Measurements from ENCODE around the gene SLC4A3. TPM values are rescaled to one million over a fixed set of nuclear protein-coding genes. Genes with fewer than 3 reads are reported as not detected.

SLC4A3 gene
- total RNA-seq, 2 donors from 2014 or later: not detected

DNA sequence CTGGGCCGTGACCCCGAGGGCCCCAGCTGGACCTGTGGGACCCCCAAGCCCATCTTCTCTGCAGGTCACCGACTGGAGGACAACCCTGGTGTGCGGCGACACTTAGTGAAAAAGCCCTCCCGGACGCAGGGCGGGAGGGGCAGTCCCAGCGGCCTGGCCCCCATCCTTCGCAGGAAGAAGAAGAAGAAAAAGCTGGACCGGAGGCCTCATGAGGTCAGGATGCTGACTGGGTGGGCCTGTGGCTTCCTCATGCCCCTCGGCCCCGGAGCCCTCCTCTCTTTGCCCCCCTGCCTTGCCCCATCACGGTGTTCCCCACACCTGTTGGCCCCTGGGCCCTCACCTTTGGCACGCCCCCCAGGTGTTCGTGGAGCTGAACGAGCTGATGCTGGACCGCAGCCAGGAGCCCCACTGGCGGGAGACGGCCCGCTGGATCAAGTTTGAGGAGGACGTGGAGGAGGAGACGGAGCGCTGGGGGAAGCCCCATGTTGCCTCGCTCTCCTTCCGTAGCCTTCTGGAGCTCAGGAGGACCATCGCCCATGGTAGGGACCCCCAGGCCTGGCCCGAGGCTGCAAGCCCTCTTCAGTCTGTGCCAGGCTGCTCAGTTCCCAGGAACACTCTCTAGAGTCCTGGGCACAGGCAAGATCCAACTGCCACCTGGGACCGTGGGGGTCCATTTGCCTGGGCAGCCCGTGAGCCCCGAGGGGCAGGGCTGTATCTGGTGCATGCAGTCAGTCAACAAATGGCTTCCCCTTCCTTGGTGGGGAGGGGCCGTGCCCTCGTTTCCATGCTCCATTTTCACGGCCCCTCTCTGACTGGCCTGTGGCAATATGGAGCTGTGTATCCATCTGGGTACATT is 4.7 kb downstream of the SLC4A3 start:
- no peak for ATAC-seq (replicated peaks in 1 of 2)
- no peak for DNase-seq
- Mint-ChIP-seq H3K36me3 (ENCODE audit: insufficient read depth in 2 of 2) (no peaks in the 10 kb centered on the region), H3K4me1 (ENCODE audit: low read depth) (no peaks in the 10 kb centered on the region), H3K27ac (no peak overlapping the region), H3K4me3 (no peak overlapping the region), H3K27me3 (ENCODE audit: low read depth) (peaks cover 1% of the 10 kb centered on the region), H3K9me3 (no peaks in the 10 kb centered on the region)

DNA sequence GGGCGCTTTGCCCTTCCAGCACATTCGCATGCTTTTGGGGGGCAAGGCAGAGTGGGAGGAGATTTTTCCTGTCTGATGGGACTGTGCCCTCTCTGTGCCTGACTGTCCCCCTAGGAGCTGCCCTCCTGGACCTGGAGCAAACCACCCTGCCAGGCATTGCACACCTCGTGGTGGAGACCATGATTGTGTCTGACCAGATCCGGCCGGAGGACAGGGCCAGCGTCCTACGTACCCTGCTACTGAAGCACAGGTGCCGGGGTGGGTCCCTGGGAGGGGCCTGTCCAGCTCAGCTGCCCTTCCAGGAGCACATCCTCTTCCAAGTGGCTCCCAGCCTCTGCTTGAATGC is 5.3 kb downstream of the SLC4A3 start:
- DNase-seq (no peak), ATAC-seq (replicated peaks in 1 of 2) (no peak)
- no peaks in the 10 kb centered on the region for H3K27me3 Mint-ChIP-seq (ENCODE audit: low read depth)
- no peaks in the 10 kb centered on the region for H3K9me3 Mint-ChIP-seq
- H3K4me3 Mint-ChIP-seq: no peak overlapping the region
- no peak overlapping the region for H3K27ac Mint-ChIP-seq
- H3K4me1 Mint-ChIP-seq (ENCODE audit: low read depth): no peaks in the 10 kb centered on the region
- no peaks in the 10 kb centered on the region for H3K36me3 Mint-ChIP-seq (ENCODE audit: insufficient read depth in 2 of 2)

DNA sequence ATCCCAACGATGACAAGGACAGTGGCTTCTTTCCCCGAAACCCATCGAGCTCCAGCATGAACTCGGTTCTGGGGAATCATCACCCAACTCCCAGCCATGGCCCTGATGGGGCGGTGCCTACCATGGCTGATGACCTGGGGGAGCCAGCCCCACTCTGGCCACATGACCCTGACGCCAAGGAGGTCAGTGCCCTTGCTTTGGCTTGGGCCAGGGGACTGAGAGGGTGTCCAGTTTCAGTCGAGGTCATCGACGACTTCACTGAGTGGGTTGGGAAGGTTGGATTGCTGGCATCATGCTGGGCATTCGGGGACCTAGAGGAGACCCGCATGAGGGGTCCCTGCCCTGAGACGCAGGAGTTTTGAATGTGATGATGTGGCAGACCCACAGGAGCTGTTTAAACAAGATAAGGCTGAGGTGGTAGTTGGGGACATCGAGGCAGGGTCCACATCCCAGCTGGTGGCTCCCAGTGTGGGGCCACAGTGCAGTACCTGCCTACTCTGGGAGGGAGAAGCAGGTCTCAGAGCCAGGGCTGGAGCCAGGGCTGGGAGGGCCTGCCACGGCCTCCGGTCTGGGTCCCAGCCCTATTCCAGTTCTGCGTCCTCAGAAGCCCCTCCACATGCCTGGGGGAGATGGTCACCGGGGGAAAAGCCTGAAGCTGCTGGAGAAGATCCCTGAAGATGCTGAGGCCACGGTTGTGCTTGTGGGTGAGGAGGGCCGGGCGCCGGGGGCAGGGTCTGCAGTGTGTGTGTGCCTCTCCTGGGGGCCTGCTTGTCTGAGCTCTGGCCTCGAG is 6.0 kb downstream of the SLC4A3 start:
- Mint-ChIP-seq H3K27ac (no peak overlapping the region), H3K9me3 (no peaks in the 10 kb centered on the region), H3K36me3 (ENCODE audit: insufficient read depth in 2 of 2) (no peaks in the 10 kb centered on the region), H3K4me1 (ENCODE audit: low read depth) (no peaks in the 10 kb centered on the region), H3K27me3 (ENCODE audit: low read depth) (no peaks in the 10 kb centered on the region), H3K4me3 (no peak overlapping the region)
- no peak for DNase-seq
- no peak for ATAC-seq (replicated peaks in 1 of 2)

DNA sequence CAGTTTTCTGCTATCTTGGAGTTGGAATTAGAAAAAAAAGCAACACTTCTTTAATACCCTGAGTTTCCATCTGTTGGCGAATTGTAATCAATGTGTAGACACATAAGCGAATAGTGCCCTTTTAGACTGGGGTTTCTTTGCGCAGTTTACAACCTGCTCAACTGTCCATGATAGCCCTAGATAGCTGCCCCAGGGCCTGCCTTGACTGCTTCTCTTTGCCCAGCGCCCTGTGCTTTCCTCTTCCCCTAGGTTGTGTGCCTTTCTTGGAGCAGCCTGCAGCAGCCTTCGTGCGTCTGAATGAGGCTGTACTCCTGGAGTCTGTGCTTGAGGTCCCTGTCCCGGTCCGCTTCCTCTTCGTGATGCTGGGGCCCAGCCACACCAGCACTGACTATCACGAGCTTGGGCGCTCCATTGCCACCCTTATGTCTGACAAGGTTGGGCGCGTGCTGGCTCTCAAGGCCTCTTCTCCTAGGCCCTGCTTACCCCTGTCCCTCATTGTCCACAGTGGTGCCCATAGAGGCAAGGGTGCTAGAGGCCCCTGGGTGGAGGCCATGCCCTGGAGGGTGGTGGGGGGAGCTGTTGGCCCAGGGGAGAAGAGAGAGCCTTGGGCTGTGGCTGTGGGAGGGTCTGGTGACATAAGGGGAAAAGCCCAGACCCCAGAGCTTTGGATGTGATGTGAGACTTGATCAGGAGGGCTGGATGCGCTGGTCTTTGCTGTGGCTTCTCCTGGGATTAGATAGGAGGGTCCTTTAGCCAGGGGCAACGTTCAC is 6.9 kb downstream of the SLC4A3 start:
- ATAC-seq (replicated peaks in 1 of 2) (no peak), DNase-seq (no peak)
- no peaks in the 10 kb centered on the region for H3K9me3 Mint-ChIP-seq
- H3K36me3 Mint-ChIP-seq (ENCODE audit: insufficient read depth in 2 of 2): no peaks in the 10 kb centered on the region
- no peak overlapping the region for H3K4me3 Mint-ChIP-seq
- no peak overlapping the region for H3K27ac Mint-ChIP-seq
- no peaks in the 10 kb centered on the region for H3K27me3 Mint-ChIP-seq (ENCODE audit: low read depth)
- H3K4me1 Mint-ChIP-seq (ENCODE audit: low read depth): no peaks in the 10 kb centered on the region

DNA sequence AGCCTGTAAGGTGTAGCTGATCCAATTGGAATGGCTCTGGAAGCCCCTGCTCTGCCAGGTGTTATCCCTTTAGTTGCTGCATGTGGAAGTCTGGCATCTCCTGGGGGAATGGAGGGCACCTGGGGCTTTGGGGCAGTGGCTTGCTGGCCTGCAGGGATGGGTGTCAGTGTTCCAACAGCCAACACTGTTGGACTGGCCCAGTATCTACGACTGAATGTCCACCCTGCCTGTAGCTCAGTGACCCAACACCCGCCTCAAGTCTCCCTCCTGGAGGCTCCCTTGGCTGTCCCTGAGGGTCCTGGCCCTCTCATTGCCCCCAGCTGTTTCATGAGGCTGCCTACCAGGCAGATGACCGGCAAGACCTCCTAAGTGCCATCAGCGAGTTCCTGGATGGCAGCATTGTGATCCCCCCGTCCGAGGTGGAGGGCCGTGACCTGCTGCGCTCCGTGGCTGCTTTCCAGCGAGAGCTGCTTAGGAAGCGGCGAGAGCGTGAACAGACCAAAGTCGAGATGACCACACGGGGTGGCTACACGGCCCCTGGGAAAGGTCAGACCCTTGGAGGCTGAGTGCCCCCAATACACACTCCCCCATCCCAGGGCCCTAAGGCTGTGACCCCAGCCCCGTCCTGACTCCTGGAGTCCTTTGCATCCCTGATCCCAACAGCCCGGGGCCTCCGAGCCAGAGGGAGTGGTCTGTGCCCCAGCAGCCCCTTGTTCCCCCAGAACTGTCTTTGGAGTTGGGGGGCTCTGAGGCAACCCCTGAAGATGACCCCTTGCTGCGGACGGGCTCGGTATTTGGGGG is 7.7 kb downstream of the SLC4A3 start:
- Mint-ChIP-seq H3K27me3 (ENCODE audit: low read depth) (no peaks in the 10 kb centered on the region), H3K36me3 (ENCODE audit: insufficient read depth in 2 of 2) (no peaks in the 10 kb centered on the region), H3K27ac (no peak overlapping the region), H3K4me3 (no peak overlapping the region), H3K9me3 (no peaks in the 10 kb centered on the region), H3K4me1 (ENCODE audit: low read depth) (no peaks in the 10 kb centered on the region)
- ATAC-seq (replicated peaks in 1 of 2) (no peak), DNase-seq (no peak)

DNA sequence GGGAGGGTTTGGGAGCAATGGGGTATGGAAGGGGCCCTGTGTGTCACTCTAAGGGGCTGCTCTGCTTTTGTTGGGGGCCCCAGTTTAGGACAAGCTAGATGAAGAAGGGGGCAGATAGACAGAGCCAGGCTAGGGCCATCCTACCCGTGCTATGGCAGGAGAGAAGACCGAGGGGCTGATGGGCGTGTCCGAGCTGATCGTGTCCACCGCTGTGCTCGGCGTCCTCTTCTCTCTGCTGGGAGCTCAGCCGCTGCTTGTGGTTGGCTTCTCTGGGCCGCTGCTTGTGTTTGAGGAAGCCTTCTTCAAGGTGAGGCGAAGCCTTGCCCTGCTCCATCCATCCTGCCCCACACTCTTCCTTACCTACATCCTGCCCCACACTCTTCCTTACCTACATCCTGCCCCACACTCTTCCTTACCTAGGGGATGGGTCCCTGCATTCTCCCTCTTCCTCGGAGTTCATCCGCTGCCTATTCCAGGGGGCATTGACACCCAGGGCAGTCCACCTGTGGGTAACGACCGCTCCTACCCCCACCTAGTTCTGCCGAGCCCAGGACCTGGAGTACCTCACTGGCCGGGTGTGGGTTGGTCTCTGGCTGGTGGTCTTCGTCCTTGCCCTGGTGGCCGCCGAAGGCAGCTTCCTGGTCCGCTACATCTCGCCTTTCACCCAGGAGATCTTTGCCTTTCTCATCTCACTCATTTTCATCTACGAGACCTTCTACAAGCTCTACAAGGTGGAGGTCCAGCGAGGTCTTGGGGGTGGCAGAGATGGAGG is 8.9 kb downstream of the SLC4A3 start:
- H3K27me3 Mint-ChIP-seq (ENCODE audit: low read depth): no peaks in the 10 kb centered on the region
- H3K9me3 Mint-ChIP-seq: no peaks in the 10 kb centered on the region
- no peaks in the 10 kb centered on the region for H3K4me1 Mint-ChIP-seq (ENCODE audit: low read depth)
- ATAC-seq (replicated peaks in 1 of 2) (no peak), DNase-seq (no peak)
- H3K36me3 Mint-ChIP-seq (ENCODE audit: insufficient read depth in 2 of 2): no peaks in the 10 kb centered on the region
- no peak overlapping the region for H3K27ac Mint-ChIP-seq
- H3K4me3 Mint-ChIP-seq: no peak overlapping the region

DNA sequence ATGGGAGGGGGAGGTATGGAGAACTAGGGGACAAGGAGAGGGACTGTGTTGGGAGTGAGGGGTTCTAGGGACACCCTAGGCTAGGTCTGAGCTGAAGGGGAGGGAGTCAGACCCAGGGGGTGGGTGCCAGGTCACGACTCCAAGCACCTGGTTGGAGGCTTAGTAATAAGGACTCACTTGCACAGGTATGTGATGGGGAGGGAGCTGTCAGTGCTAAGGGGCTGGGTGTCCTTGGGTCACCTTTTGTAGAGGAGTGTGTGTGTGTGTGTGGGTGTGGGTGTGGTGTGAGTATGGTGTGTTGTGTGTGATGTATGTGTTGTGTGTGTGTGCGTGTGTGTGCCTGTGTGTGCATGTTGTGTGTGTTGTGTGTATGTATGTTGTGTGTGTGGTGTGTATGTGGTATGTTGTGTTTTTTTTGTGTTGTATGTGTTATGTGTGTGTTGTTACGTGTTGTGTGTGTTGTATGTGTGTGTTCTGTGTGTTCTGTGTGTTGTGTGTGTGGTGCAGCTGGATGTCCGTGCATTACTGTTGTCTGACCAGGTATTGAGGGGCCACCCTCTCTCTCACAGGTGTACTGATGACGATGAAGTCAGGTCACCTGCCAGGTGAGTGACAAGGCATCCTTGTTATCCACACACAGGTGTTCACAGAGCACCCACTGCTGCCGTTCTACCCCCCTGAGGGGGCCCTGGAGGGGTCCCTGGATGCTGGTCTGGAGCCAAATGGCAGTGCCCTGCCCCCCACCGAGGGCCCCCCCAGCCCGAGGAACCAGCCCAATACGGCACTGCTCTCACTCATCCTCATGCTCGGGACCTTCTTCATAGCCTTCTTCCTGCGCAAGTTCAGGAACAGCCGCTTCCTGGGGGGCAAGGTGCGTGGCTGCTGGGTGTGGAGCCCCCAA is 9.8 kb downstream of the SLC4A3 start:
- Mint-ChIP-seq H3K27me3 (ENCODE audit: low read depth) (no peaks in the 10 kb centered on the region), H3K9me3 (no peaks in the 10 kb centered on the region), H3K36me3 (ENCODE audit: insufficient read depth in 2 of 2) (no peaks in the 10 kb centered on the region), H3K4me1 (ENCODE audit: low read depth) (peaks cover 5% of the 10 kb centered on the region), H3K4me3 (no peak overlapping the region), H3K27ac (no peak overlapping the region)
- ATAC-seq (replicated peaks in 1 of 2) (no peak), DNase-seq (no peak)

DNA sequence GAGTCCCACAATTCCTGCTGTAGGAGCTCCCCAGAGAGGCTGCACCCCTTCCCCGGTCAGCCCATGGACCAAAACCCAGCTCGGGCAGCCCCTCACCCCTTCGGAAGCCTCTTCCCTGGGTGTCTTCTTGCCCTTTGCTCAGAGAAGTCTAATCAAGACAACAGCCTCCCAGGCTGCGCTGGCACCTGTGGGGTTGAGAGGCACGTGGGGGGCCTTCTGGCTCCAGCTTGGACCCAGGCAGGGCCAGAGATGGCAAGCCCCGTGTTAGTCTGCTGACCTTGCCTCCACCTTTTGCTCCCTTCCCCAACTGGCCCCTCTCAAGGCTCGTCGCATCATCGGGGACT is 10.4 kb downstream of the SLC4A3 start:
- ATAC-seq (replicated peaks in 1 of 2) (no peak), DNase-seq (no peak)
- Mint-ChIP-seq H3K27ac (no peak overlapping the region), H3K4me3 (no peak overlapping the region), H3K27me3 (ENCODE audit: low read depth) (no peaks in the 10 kb centered on the region), H3K4me1 (ENCODE audit: low read depth) (peaks cover 11% of the 10 kb centered on the region), H3K36me3 (ENCODE audit: insufficient read depth in 2 of 2) (no peaks in the 10 kb centered on the region), H3K9me3 (no peaks in the 10 kb centered on the region)

DNA sequence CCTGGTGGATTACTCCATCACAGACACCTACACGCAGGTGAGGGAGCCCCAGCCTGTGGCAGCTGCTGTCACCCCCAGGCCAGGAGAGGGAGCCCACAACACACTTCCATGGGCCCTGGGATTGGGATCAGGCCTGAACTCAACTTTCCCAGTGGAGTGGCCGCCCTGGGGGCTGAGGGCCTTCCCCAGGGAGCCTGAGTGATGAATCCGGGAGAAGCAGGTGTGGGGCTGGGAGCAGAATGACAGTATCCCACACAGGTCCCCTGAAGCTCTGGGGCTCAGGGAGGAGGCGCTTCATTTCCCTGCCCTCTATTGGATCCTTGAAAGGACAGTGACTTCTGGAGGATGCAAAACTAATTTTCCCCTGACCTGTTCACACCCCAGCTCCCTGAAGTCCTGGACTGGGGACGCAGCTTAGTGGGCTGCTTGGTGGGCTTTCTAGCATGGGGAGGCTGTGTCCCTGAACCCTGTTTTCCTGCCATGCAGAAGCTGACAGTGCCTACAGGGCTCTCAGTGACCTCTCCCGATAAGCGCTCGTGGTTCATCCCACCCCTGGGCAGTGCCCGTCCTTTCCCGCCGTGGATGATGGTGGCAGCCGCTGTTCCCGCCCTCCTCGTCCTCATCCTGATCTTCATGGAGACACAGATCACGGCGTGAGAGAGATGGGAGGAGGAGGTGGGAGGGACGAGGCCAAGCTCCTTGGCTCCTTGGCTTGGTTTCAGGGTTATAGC is 11.0 kb downstream of the SLC4A3 start:
- ATAC-seq (replicated peaks in 1 of 2) (no peak), DNase-seq (no peak)
- Mint-ChIP-seq H3K9me3 (no peaks in the 10 kb centered on the region), H3K27ac (no peak overlapping the region), H3K4me3 (no peak overlapping the region), H3K27me3 (ENCODE audit: low read depth) (no peaks in the 10 kb centered on the region), H3K4me1 (ENCODE audit: low read depth) (peaks cover 13% of the 10 kb centered on the region), H3K36me3 (ENCODE audit: insufficient read depth in 2 of 2) (no peaks in the 10 kb centered on the region)

DNA sequence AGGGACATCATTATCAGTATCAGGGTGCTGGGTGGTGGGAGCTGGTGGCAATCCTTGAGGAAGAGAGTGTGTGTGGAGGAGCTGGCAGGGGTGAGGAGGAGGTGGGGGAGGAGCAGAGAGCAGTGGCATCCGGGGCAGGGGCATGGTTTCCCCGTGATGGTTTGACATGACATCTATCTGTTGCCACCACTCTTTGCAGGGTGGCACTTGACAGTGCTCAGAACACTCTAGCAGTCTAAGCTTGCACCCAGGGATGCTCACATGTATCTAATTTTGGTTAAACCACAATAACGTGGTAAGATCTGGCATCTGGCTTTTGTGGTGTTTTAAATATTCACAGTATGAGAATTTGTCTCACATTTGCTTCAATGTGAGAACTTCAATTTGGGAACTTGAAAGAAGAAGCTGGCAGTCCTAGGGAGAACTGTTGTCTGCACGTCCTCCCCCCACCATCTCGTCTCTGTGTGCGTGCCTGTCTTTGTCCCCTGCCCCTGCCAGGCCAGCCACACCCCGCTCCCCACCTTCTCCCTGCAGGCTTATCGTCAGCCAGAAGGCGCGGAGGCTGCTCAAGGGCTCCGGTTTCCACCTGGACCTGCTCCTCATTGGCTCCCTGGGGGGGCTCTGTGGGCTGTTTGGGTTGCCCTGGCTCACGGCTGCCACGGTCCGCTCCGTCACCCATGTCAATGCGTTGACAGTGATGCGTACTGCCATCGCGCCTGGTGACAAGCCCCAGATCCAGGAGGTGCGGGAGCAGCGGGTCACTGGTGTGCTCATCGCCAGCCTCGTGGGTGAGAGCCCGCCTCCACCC is 11.7 kb downstream of the SLC4A3 start:
- no peaks in the 10 kb centered on the region for H3K9me3 Mint-ChIP-seq
- no peak overlapping the region for H3K4me3 Mint-ChIP-seq
- H3K27ac Mint-ChIP-seq: no peak overlapping the region
- no peaks in the 10 kb centered on the region for H3K36me3 Mint-ChIP-seq (ENCODE audit: insufficient read depth in 2 of 2)
- peaks cover 13% of the 10 kb centered on the region for H3K4me1 Mint-ChIP-seq (ENCODE audit: low read depth)
- ATAC-seq (replicated peaks in 1 of 2) (no peak), DNase-seq (no peak)
- no peaks in the 10 kb centered on the region for H3K27me3 Mint-ChIP-seq (ENCODE audit: low read depth)
